Middle frontal gyrus (tissue), 1 donor: Measurements from ENCODE around the gene G6PC3.

Experiments
- DNase-seq: peaks from one replicate; pipeline ENCODE4 v3.0.0-alpha.2; 2015; ENCODE audit warnings: low spot score; ENCODE audit errors: extremely low spot score

The G6PC3 gene

GRCh38 chr17:44121997-44122815 is 51.7 kb downstream of the G6PC3 start:
- no peak for DNase-seq

DNA sequence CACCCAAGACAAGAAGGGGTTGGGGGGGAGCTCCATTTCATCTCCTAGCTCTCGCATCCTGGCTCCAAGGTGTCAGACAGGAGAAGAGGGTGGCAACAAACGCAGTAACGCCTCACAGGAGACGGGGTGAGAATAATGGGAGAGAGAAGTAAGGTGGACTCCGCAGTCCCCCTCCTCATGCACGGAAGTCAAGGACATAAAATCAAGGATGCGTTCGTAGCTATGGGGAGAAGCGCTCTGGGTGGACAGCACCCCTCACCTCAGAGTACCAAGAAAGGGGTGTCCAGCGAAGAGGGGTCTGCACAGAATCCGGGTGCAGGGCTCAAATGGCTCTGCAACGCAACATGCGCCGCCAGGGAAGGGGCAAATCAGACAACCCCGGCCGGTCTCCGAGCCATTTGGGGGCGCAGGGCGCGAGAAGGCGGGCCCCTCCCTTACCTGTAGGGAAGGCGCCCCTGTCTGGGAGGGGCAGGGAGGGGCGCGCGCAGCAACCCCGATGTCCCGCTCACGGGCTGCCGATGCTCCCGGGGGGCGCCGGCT is 52.4 kb downstream of the G6PC3 start:
- no peak for DNase-seq

DNA sequence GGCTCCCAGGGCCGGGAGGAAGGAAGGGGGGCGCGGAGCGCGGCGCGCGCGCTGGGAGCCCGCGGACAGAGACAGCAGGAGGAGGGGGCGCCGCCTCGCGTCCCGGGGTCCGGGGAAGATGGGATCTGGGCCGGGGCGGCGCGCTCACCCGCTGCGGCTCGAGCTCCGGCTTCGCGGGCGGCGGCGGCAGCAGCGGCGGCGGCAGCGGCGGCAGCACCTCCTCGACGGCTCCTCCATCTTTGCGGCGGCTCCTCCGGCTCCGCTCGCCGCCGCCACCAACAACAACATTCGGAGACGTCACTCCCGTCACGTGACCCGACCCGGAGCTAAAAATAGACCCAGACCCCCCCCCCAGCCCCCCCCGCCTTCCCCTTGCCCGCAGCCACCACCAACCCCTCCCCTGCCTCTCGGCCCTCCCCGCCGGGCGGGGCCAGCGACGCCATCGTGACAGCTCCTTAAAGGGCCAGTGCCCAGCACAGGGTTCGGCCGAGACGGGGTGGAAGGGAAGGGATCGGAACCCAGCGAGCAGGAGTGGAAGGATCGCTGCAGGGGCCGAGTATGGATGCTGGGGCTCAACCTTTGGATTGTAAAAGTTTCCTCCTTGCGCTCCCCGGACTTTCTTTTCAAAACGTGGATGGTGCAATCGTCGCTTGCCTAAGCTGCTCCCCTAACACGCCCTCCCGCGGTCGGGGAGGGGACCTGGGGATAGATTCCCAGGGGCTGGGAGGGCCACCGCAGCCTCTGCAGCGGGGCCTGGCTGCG is 53.0 kb downstream of the G6PC3 start, which contains the start of gene HDAC5:
Gene HDAC5 (minus strand): TSS at position 286 of the 762 bp plus-strand sequence. CDS start 6,126 bp downstream, outside the sequence.
- DNase-seq = peak; percentile 95

DNA sequence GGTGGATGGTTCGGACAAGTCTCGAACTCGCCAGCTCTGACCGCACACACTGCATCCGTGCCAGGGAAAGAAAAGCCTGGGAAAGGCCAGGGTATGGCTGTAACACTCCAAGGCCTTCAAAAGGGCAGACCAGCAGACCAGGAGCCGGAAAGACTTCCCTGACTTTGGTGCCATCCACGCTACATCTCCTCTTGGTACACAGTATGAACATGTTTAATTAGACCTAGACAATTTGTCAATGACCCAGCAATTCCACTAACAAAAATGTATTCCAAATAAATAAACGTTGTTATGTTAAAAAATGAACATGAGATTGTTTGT is 53.5 kb downstream of the G6PC3 start:
- DNase-seq = no peak
